HG02885 (cell line): ENCODE data around the gene C1orf167.

Experiments used
- ATAC-seq: cut with Tn5 transposase; IDR thresholded peaks from one replicate; pipeline ENCODE4 v1.9.1; 2021; ENCODE audit warnings: mild to moderate bottlenecking; ENCODE audit not compliant: unreplicated experiment, poor library complexity

C1orf167 gene

GRCh38 chr1:11761988-11762406 is at the start of gene C1orf167:
TSS of gene C1orf167 (plus strand) at chr1:11762193. CDS start at chr1:11764401, 2,208 bp downstream.
- ATAC-seq, result no peak

DNA sequence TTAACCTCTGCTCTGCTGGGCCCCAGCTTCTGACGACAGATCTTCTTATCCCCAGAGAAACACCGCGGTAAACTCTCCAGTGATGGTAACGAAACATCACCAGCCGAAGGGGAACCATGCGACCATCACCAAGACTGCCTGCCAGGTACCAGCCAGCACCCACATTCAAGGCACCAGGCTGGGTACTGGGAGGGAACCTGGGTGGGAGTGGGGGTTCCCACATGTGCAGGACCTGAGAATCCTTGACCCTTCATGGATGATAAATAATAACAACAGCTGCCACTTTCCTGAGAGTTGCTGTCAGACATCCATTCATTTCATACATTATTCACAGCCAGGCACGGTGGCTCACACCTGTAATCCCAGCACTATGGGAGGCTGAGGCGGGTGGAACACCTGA is 49.7 kb upstream of the C1orf167 start:
- ATAC-seq, result no peak

DNA sequence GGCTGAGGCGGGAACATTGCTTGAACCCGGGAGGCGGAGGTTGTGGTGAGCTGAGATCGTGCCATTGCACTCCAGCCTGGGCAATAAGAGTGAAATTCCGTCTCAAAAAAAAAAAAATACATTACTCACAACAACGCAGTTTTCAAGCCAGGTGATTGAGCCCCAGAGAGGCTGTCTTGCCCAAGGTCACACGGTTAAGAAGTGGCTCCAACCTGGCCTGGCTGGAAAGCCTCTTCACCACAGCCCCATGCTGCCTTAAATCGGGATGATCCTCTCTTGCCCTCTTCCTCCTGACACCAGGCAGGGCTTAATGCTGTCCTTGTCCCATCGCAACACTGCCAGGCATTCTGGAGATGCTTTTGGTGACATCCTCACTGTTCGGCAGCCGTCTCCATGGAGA is 48.9 kb upstream of the C1orf167 start:
- ATAC-seq, result no peak

- ATAC-seq, result no peak
Observed at GRCh38 chr1:11714831-11715575, 47.0 kb upstream of the C1orf167 start.

DNA sequence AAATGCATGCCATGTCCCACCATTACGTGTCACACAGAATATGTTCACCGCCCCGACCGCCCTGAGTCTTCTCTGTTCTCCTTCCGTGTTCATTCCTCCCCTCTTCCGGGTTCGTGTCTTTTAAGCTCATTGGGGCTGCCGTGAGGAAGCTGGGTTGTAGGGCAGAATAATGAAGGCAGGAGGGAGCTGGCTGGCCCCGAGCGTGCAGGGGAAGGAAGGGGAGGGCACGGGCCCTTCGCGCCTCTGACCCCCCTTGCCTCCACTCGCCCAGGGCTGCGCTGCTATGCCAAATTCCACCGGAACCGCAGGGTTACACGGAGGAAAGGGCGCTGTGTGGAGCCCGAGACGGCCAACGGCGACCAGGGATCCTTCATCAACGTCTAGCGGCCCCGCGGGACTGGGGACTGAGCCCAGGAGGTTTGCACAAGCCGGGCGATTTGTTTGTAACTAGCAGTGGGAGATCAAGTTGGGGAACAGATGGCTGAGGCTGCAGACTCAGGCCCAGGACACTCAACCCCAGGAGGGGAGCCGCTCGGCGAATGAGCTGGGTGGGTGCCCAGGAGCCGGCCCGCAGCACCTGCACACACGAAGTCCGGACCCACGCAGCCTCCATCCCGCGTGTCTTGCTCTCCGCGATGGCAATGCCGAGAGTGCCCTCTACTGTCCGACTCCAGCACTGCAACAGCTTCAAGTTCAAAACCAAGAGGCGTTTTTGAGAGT is 42.5 kb upstream of the C1orf167 start:
- peak; percentile 40 for ATAC-seq

- ATAC-seq, result no peak
Observed at GRCh38 chr1:11720033-11720376, 42.0 kb upstream of the C1orf167 start.

DNA sequence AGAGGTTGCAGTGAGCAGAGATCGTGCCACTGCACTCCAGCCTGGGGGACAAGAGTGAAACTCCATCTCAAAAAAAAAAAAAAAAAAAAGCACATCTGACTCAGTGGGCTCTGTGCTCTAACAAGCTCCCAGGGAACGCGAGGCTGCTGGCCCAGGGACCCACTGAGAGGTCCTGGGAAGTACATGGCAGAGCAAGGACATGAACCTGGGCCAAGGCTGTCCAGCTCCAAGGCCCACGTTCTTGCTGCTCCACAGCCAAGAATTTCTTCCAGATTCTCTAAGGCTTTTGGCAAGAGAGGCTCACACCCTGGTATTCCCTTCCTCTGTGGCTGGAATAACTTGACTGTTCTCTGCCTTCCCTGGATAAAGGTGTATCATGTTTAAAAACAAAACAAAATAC is 41.5 kb upstream of the C1orf167 start:
- no peak for ATAC-seq

GRCh38 chr1:11721311-11721710 is 40.7 kb upstream of the C1orf167 start:
- no peak for ATAC-seq

DNA sequence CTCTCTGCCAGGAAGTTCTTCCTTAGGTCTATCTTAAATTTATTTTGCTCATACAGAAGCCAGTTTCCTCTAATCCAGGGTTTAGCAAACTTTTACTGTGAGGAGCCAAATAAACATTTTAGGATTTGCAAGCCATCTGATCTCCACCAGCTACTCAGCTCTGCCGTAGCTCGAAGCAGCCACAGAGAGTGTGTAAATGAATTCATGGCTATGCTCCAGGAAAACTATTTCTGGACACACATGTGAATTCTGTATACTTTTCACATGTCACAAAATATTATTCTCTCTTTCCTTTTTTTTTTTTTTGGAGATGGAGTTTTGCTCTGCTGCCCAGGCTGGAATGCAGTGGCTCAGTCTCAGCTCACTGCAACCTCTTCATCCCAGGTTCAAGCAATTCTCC is 39.5 kb upstream of the C1orf167 start:
- no peak for ATAC-seq

DNA sequence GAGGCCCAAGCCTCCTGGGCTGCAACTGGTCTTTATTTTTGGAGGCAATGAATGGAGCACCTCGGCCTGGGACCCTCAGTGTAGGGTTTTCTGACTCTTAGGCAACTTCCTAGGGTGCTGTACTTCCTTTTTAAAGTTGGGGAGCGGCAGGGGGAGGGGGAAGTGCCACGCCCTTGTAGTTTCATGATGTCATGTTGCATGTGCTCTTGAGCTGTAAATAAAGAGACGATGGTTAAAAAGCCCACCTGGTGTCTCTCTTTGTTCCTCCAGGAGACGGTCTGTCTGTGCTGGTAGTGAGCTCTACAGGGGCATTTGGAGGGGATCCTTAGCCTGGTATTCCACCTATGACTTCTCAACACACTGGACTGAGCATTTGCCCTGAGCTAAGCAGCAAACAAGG is 36.4 kb upstream of the C1orf167 start:
- ATAC-seq, result no peak

GRCh38 chr1:11727119-11727518 is 34.9 kb upstream of the C1orf167 start:
- no peak for ATAC-seq

DNA sequence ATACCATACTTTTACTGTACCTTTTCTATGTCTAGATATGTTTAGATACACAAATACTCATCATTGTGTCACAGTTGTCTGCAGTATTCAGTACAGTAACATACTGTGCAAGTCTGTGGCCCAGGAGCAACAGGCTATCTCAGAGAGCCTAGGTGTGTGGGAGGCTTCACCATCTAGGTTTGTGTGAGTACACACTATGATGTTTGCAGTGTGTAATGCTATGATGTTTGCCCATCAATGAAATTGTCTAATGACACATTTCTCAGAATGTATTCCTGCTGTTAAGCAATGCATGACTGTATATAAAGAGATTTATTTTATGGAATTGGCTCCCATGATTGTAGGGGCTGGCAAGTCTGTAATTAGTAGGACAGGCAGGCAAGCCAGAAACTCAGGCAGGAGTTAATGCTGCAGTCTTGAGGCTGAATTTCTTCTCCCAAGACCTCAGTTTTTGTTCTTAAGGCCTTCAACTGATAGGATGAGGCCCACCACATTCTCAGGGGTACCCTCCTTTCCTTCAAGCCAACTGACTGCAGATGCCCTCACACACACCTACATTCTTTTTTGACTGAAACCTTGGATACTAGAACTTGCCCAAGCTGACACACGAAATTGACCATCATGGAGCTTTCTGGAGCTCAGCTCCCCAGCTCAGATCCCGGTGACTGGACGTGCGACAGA is 33.7 kb upstream of the C1orf167 start:
- ATAC-seq, result no peak

GRCh38 chr1:11729155-11729497 is 32.9 kb upstream of the C1orf167 start:
- no peak for ATAC-seq

- ATAC-seq, result no peak
Observed at GRCh38 chr1:11729498-11730428, 32.2 kb upstream of the C1orf167 start.

DNA sequence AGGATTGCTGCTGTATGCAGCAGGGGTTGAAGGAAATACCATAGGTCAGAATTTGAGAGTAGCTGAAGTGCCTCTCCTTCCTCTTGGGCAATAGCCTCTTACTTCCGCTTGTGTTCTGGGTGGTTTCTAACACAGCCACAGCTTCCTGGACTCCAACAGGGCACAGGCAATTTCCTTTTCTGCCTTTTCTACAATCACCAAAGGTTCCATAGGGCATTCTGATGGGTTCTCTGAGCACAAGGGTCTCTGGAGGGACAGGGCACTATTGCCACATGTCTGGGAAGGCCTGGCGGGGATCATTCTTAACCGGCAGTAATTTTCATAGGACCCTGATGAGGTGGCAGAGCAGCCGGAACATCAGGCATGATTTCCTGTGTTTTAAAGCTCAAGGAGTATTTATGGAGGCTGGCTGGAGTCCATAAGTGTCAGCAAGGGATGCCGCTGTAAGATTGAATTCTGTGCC is 31.5 kb upstream of the C1orf167 start:
- no peak for ATAC-seq

DNA sequence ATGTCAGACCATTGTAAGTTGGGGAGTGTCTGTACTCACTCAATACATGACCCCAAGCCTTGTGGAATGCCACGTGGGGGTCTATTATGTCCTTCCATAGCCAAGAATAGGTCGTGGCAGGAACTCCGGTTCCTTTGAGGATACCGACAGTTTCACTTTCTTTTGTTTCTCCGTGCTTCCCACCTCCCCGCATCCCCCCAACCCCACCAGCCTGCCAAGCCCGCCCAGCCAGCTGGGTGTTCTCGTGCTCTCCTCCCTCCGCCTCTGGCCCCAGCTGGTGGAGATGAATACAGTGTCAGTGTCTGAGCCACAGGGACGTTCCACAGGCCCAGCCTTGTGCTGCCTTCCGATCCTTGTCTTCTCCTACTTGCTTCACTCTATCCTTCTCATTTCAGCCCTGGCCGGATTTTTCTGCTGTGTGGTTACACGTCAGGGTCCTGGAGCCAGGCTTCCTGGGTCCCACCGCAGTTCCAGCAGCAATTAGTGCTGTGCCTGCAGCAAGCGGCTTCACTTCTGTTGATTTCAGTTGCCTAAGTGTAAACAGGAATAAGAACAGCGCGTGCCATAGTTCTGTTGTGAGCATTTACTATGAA is 30.2 kb upstream of the C1orf167 start:
- no peak for ATAC-seq

DNA sequence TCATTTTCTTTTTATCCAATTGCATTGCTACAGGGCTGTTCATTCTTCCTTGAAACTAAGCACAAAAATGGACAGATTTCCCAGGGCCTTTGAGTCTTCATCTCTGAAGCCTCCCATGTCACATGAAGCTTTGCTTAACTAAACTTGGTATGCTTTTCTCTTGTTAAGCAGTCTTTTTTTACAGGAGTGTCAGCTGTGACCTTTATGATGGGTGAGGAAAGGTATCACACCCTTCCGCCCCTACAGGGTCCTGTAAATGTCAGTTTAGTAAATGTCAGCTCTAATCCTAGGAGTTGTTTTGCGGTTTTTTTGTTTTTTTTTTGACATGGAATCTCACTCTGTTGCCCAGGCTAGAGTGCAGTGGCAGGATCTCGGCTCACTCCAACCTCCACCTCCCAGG is 28.7 kb upstream of the C1orf167 start:
- no peak for ATAC-seq

DNA sequence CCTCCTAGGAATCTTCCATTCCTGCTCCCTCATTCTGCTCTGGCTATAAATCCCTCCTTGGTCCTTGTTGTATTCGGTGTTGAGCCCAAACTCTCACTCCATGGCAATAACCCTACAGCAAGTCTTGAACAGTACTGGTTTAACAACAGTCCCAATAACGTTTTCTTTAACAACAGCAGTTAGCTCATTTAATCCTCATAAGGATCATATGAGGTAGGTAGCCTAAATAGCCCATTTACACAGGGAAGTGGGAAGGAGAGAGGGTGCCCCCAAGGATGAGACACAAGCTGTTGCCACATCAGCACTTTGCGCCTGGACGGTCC is 26.5 kb upstream of the C1orf167 start:
- ATAC-seq, result no peak

- ATAC-seq, result peak; percentile 67
Observed at GRCh38 chr1:11735854-11736745, 25.9 kb upstream of the C1orf167 start, which contains the start of gene AGTRAP. TSS of gene AGTRAP (plus strand) at chr1:11736136. CDS start at chr1:11736209, 73 bp downstream.
